GM11168 (cell line): ENCODE results near the gene CHST3.
"Not testable (repeated sequence)": the region's sequence is repeated elsewhere in the genome, so short reads cannot be mapped to it uniquely, and the experiment has no call there.

Source experiments
- in situ Hi-C: fragments of 300-500 bp; cut with MboI; formaldehyde crosslinking; loops from one replicate; pipeline ENCODE4 v1.12.0; 2022; ENCODE audit warnings: low sequenced_read_pairs; ENCODE audit not compliant: unreplicated experiment

Gene CHST3

GRCh38 chr10:72025400-72025799, 61.2 kb downstream of the CHST3 start:
- in situ Hi-C loops: no loop called here

- in situ Hi-C loops: no loop called here
These were observed 61.6 kb downstream of the CHST3 start for GRCh38 chr10:72025832-72026231.

GRCh38 chr10:72026278-72027111, 62.3 kb downstream of the CHST3 start:
- in situ Hi-C loops: no loop called here

- in situ Hi-C loops: no loop called here
These were observed 63.3 kb downstream of the CHST3 start for GRCh38 chr10:72027498-72027897.

- in situ Hi-C loops: no loop called here
These were observed 65.2 kb downstream of the CHST3 start for GRCh38 chr10:72029414-72029813.

- in situ Hi-C loops: no loop called here
These were observed 66.8 kb downstream of the CHST3 start for GRCh38 chr10:72030762-72031543.

- in situ Hi-C loops: no loop called here
These were observed 67.5 kb downstream of the CHST3 start for GRCh38 chr10:72031706-72032105.

GRCh38 chr10:72032409-72033162, 68.4 kb downstream of the CHST3 start:
- in situ Hi-C loops: not testable (repeated sequence)

GRCh38 chr10:72034040-72034499, 69.9 kb downstream of the CHST3 start:
- in situ Hi-C loops: no loop called here

- in situ Hi-C loops: no loop called here
These were observed 70.6 kb downstream of the CHST3 start for GRCh38 chr10:72034761-72035160.

GRCh38 chr10:72035252-72035887, 71.2 kb downstream of the CHST3 start:
- in situ Hi-C loops: no loop called here

- in situ Hi-C loops: no loop called here
These were observed 73.1 kb downstream of the CHST3 start for GRCh38 chr10:72037266-72037665.

- in situ Hi-C loops: no loop called here
These were observed 73.6 kb downstream of the CHST3 start for GRCh38 chr10:72037811-72038210.

- in situ Hi-C loops: no loop called here
These were observed 74.3 kb downstream of the CHST3 start for GRCh38 chr10:72038458-72039001.

GRCh38 chr10:72039377-72039776, 75.2 kb downstream of the CHST3 start:
- in situ Hi-C loops: no loop called here

GRCh38 chr10:72041491-72041890, 77.3 kb downstream of the CHST3 start:
- in situ Hi-C loops: no loop called here

- in situ Hi-C loops: no loop called here
These were observed 79.0 kb downstream of the CHST3 start for GRCh38 chr10:72043016-72043834.

GRCh38 chr10:72044417-72045041, 80.3 kb downstream of the CHST3 start:
- in situ Hi-C loops: no loop called here

- in situ Hi-C loops: no loop called here
These were observed 81.4 kb downstream of the CHST3 start for GRCh38 chr10:72045586-72045985.
